ENCODE data around the gene DNAJC15. TPM values are rescaled to one million over a fixed set of nuclear protein-coding genes. Genes with fewer than 3 reads are reported as not detected.

The DNAJC15 gene
- total RNA-seq, 2 experiments from 2014 or later = 14.6 to 16.3 TPM

DNA sequence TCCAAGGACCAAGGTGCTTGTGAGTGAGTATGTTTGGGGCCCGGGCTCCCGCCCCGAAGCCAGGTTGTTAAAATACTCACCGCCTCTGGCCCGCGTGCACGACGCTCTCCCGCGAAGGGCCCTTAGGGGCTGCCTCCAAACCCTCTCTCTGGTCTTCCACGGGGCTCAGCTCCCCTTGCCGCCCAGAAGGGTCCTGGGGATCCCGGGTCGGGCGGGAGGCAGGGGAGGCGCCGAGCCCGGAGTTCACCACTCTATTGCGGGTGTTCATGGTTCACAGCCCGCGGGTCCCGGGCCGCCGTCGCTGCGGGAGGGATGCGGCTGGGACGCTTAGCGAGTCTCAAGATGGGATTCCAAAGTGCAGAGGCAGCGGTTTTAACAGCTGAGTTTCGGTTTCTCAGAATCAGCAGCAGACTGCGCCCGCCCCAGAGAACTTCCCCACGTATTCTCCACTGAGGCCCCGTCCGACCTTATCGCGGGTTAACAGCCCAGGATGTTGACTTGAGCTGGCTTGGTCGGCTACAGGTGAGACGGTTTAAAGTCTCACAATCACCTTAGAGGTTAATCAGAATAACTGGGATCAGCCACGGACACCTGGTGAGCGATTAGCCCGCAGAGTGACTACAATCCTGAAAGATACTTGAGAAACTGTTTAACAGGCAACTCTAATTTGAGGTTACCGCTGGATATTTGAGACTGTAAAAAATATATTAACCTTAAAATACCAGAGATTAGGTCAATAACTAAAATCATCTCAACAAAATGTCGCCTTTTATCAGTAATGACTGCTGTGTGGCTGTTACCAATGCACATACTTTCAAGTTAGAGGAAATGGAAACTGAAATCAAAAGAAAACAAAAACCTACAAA is 31.3 kb upstream of the DNAJC15 start, which contains the start of gene EPSTI1:
Gene EPSTI1, minus strand, starts transcription at position 344 of the 866 bp plus-strand sequence. Its CDS starts 76 bp downstream, at position 268.
- POLR2A ChIA-PET = interaction anchor here (0.7 to 4.2 kb wide), 30 partner anchors 8 to 1925 kb away, joined by 3 to 77 read pairs (median 4); partner anchors contain the start of genes AKAP11, CCDC122, DNAJC15 and LACC1
- H3K9me3 Mint-ChIP-seq = no peaks in the 10 kb centered on the region
- no peaks in the 10 kb centered on the region for H3K27me3 Mint-ChIP-seq
- peak; percentile 87 for DNase-seq
- H3K4me1 Mint-ChIP-seq = peaks cover 65% of the 10 kb centered on the region
- peak within 1 kb of the TSS; percentile 99 for H3K27ac Mint-ChIP-seq
- H3K36me3 Mint-ChIP-seq (ENCODE audit: low read depth) = peaks cover 38% of the 10 kb centered on the region
- H3K4me3 Mint-ChIP-seq = peak within 1 kb of the TSS; percentile 96
- CTCF ChIA-PET = interaction anchor here (0.8 to 3.5 kb wide), 9 partner anchors 20 to 624 kb away, joined by 3 to 14 read pairs (median 4); partner anchors contain the start of gene DNAJC15

DNA sequence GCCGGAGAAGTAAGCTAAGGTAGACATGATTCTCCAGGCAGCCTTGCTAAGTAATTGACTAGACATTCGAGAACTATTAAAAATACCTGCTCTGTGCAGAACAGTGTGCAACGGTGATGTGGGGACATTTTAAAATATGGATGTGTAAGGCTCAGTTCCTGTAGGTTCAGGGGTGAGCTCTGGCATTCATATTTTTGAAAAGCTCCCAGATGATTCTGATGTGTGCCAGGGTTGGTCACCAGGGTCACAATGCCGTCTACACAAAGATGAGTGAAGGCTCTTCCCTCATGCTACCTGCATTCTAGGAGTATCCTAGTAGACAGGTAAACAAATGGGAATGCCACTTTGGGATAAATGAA is 30.6 kb upstream of the DNAJC15 start:
- Mint-ChIP-seq H3K4me1 (peaks cover 65% of the 10 kb centered on the region), H3K4me3 (peak overlapping the region; percentile 96), H3K36me3 (ENCODE audit: low read depth) (peaks cover 32% of the 10 kb centered on the region), H3K27ac (peak overlapping the region; percentile 99), H3K27me3 (no peaks in the 10 kb centered on the region), H3K9me3 (no peaks in the 10 kb centered on the region)
- DNase-seq = peak; percentile 33
- ChIA-PET CTCF (interaction anchor here (0.6 to 3.5 kb wide), 10 partner anchors 21 to 1654 kb away, joined by 3 to 14 read pairs (median 4); partner anchors contain the start of gene DNAJC15), POLR2A (interaction anchor here (0.7 to 4.2 kb wide), 24 partner anchors 7 to 1925 kb away, joined by 3 to 77 read pairs (median 4); partner anchors contain the start of genes AKAP11, CCDC122, DNAJC15 and LACC1)

- ChIA-PET CTCF (no interaction called here), POLR2A (interaction anchor here (1.4 kb wide), 1 partner anchor 60 kb away, joined by 3 read pairs; no protein-coding TSS in a partner anchor)
- Mint-ChIP-seq H3K9me3 (no peaks in the 10 kb centered on the region), H3K27ac (no peak overlapping the region), H3K4me1 (peaks cover 58% of the 10 kb centered on the region), H3K36me3 (ENCODE audit: low read depth) (peaks cover 25% of the 10 kb centered on the region), H3K4me3 (no peak overlapping the region), H3K27me3 (no peaks in the 10 kb centered on the region)
- DNase-seq = no peak
Observed at GRCh38 chr13:42994878-42995277, 28.5 kb upstream of the DNAJC15 start.

- DNase-seq = no peak
- H3K4me3 Mint-ChIP-seq = no peak overlapping the region
- H3K4me1 Mint-ChIP-seq = peaks cover 46% of the 10 kb centered on the region
- H3K27ac Mint-ChIP-seq = peak overlapping the region; percentile 38
- peaks cover 7% of the 10 kb centered on the region for H3K36me3 Mint-ChIP-seq (ENCODE audit: low read depth)
- ChIA-PET POLR2A (no interaction called here), CTCF (no interaction called here)
- no peaks in the 10 kb centered on the region for H3K27me3 Mint-ChIP-seq
- no peaks in the 10 kb centered on the region for H3K9me3 Mint-ChIP-seq
Observed at GRCh38 chr13:42996584-42996983, 26.8 kb upstream of the DNAJC15 start.

GRCh38 chr13:42997381-42997780 is 26.0 kb upstream of the DNAJC15 start:
- no peak overlapping the region for H3K4me3 Mint-ChIP-seq
- ChIA-PET CTCF (interaction anchor here (0.5 to 1.5 kb wide), 3 partner anchors 10 to 25 kb away, joined by 3 to 6 read pairs (median 3); no protein-coding TSS in a partner anchor), POLR2A (no interaction called here)
- H3K4me1 Mint-ChIP-seq = peaks cover 46% of the 10 kb centered on the region
- peak overlapping the region; percentile 33 for H3K27ac Mint-ChIP-seq
- DNase-seq = no peak
- no peaks in the 10 kb centered on the region for H3K27me3 Mint-ChIP-seq
- peaks cover 7% of the 10 kb centered on the region for H3K9me3 Mint-ChIP-seq
- H3K36me3 Mint-ChIP-seq (ENCODE audit: low read depth) = no peaks in the 10 kb centered on the region

DNA sequence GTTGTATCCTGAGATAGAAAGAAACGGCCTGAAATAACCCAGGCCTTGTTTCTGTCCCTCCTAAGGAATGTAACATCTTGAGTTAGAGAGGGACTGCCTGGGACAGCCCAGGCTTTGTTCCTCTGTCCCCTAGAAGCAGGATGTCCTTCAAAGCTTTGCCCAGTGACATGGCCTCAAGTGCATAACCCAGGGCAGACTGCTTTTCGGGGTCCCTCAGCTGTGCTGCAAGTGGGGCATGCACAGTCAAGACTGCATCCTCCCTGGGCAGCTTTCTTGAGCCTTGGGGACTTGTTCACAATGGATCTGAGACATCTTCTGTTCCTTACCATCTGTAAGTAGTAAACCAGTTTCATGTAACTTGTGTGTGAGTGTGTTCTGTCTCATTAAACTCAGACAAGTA is 23.9 kb upstream of the DNAJC15 start:
- Mint-ChIP-seq H3K4me3 (no peak overlapping the region), H3K4me1 (peaks cover 30% of the 10 kb centered on the region), H3K9me3 (peaks cover 12% of the 10 kb centered on the region), H3K27me3 (no peaks in the 10 kb centered on the region), H3K27ac (no peak overlapping the region), H3K36me3 (ENCODE audit: low read depth) (no peaks in the 10 kb centered on the region)
- ChIA-PET CTCF (no interaction called here), POLR2A (interaction anchor here (1.2 kb wide), 2 partner anchors 8 to 24 kb away, joined by 3 to 5 read pairs; partner anchors contain the start of gene EPSTI1)
- DNase-seq = no peak

GRCh38 chr13:43000676-43001075 is 22.7 kb upstream of the DNAJC15 start:
- H3K27ac Mint-ChIP-seq = no peak overlapping the region
- peaks cover 12% of the 10 kb centered on the region for H3K9me3 Mint-ChIP-seq
- POLR2A ChIA-PET = interaction anchor here (1.2 kb wide), 2 partner anchors 9 to 22 kb away, joined by 3 to 5 read pairs; partner anchors contain the start of gene EPSTI1
- no peak overlapping the region for H3K4me3 Mint-ChIP-seq
- H3K4me1 Mint-ChIP-seq = peaks cover 25% of the 10 kb centered on the region
- CTCF ChIA-PET = no interaction called here
- H3K27me3 Mint-ChIP-seq = no peaks in the 10 kb centered on the region
- H3K36me3 Mint-ChIP-seq (ENCODE audit: low read depth) = no peaks in the 10 kb centered on the region
- no peak for DNase-seq

DNA sequence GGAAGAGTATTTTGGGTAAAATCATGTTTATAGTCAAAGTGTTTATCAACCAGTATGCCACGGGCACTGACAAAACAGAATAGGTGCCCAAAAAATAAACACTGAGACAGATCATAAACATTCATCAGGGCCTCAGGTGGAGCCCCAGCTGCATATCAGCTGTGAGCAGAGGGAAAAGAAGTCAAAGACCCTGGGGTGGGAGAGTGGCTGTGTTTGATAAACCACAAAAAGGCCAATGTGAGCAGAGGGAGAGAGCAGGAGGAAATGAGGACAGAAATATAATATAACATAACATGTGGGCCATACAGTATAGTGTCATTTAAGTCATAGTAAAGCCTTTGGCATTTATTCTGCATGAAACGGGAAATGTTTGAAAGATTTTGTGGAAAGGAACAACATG is 21.4 kb upstream of the DNAJC15 start:
- DNase-seq = no peak
- peaks cover 5% of the 10 kb centered on the region for H3K27me3 Mint-ChIP-seq
- ChIA-PET CTCF (no interaction called here), POLR2A (no interaction called here)
- peaks cover 12% of the 10 kb centered on the region for H3K9me3 Mint-ChIP-seq
- H3K36me3 Mint-ChIP-seq (ENCODE audit: low read depth) = no peaks in the 10 kb centered on the region
- H3K27ac Mint-ChIP-seq = no peak overlapping the region
- no peak overlapping the region for H3K4me3 Mint-ChIP-seq
- peaks cover 11% of the 10 kb centered on the region for H3K4me1 Mint-ChIP-seq

DNA sequence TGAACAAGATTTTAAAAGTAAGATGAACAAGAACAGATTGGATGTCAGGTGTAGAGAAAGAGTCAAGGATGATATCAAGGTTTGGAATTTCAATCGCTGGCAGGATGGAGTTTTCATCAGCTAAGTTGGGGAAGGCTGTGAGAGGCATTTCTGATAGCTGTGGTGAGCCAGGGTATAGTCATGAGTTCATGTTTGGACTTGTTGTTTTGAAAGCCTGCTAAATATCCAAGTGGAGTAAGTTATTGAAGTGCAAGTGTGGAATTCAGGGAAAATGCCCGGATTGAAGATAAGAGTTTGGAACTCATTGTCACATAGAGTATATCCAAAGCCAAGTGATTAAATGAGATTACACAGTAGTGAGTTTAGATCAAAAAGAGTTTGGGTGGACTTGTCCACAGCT is 20.4 kb upstream of the DNAJC15 start:
- Mint-ChIP-seq H3K4me3 (no peak overlapping the region), H3K9me3 (peaks cover 12% of the 10 kb centered on the region), H3K4me1 (peaks cover 1% of the 10 kb centered on the region), H3K36me3 (ENCODE audit: low read depth) (no peaks in the 10 kb centered on the region), H3K27me3 (peaks cover 7% of the 10 kb centered on the region), H3K27ac (no peak overlapping the region)
- DNase-seq = no peak
- POLR2A ChIA-PET = no interaction called here
- CTCF ChIA-PET = no interaction called here

GRCh38 chr13:43003729-43004128 is 19.7 kb upstream of the DNAJC15 start:
- Mint-ChIP-seq H3K36me3 (ENCODE audit: low read depth) (no peaks in the 10 kb centered on the region), H3K4me3 (no peak overlapping the region), H3K27ac (no peak overlapping the region), H3K4me1 (no peaks in the 10 kb centered on the region), H3K27me3 (peaks cover 11% of the 10 kb centered on the region), H3K9me3 (peaks cover 12% of the 10 kb centered on the region)
- CTCF ChIA-PET = no interaction called here
- POLR2A ChIA-PET = no interaction called here
- DNase-seq = no peak

DNA sequence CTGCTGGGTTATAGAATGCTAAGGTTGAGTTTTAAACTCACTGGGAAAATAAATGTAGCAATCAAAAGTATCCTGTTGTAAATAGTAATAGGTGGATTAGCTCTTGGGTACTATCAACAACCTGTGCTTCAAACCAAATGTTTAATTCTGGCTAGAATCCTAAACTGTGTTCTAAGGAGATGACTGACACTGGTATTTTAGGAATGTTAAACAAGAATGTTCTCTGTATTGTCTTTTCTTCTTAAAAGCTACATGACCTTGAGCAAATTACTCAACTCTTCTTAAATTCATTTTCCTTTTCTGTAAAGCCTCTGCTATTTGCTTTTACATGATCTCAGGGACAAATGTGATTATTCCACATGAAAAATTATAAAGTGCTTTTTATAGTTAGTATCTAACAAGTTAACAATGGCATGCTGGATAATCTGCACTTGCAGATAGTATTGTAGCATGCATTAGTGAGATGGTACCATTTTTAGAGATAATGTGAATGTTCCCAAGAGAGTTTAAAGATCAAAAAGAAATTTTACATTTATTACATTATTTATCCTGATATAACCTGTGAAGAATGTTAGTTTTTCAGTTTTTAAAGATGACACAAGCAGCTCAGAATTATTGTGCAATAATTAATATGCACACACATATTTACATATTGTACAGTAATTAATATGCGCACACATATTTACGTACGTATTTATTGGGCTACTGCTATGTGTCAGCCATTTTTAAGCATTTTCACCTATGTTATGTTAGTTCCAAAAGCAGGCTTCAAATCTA is 17.7 kb upstream of the DNAJC15 start:
- ChIA-PET POLR2A (interaction anchor here (2.5 kb wide), 1 partner anchor 14 kb away, joined by 9 read pairs; the partner anchor contains the start of gene EPSTI1), CTCF (no interaction called here)
- H3K36me3 Mint-ChIP-seq (ENCODE audit: low read depth) = no peaks in the 10 kb centered on the region
- peaks cover 11% of the 10 kb centered on the region for H3K27me3 Mint-ChIP-seq
- H3K27ac Mint-ChIP-seq = no peak overlapping the region
- no peak overlapping the region for H3K4me3 Mint-ChIP-seq
- no peaks in the 10 kb centered on the region for H3K4me1 Mint-ChIP-seq
- no peak for DNase-seq
- H3K9me3 Mint-ChIP-seq = peaks cover 12% of the 10 kb centered on the region

- DNase-seq = no peak
- Mint-ChIP-seq H3K4me1 (no peaks in the 10 kb centered on the region), H3K36me3 (ENCODE audit: low read depth) (no peaks in the 10 kb centered on the region), H3K4me3 (no peak overlapping the region), H3K27ac (no peak overlapping the region), H3K9me3 (peaks cover 8% of the 10 kb centered on the region), H3K27me3 (peaks cover 11% of the 10 kb centered on the region)
- ChIA-PET POLR2A (interaction anchor here (2.5 kb wide), 1 partner anchor 15 kb away, joined by 9 read pairs; the partner anchor contains the start of gene EPSTI1), CTCF (no interaction called here)
Observed at GRCh38 chr13:43006893-43007631, 16.3 kb upstream of the DNAJC15 start.

Measured in activated CD4-positive, alpha-beta memory T cell treated with anti-CD3 and anti-CD28 coated beads, Interleukin-2, amount 10 ng/mL, durations not matched to agents 7 days and 5 days (primary cell).